H1 (cell line): ENCODE results near the gene CLEC2B.

Source experiments
- BRCA1 ChIP-seq: IDR thresholded peaks from 2 replicates; pipeline ENCODE4 v1.6.1; 2012; ENCODE audit warnings: low read depth, low read length, improper control_type of control experiment
- CHD2 ChIP-seq: IDR thresholded peaks from 2 replicates; pipeline ENCODE4 v1.6.1; 2012; ENCODE audit warnings: low read length, improper control_type of control experiment
- CREB1 ChIP-seq: IDR thresholded peaks from 2 replicates; pipeline ENCODE4 v1.6.1; 2012; ENCODE audit warnings: inconsistent platforms
- EZH2 ChIP-seq: fragments of 200-600 bp; sonication (generic); IDR thresholded peaks from 2 replicates; pipeline ENCODE4 v1.7.1; 2012; ENCODE audit warnings: low read depth, mild to moderate bottlenecking, moderate library complexity, low read length, inconsistent platforms; ENCODE audit not compliant: severe bottlenecking
- MAFK ChIP-seq: IDR thresholded peaks from 2 replicates; pipeline ENCODE4 v1.6.1; 2012; ENCODE audit warnings: low read depth, mild to moderate bottlenecking, improper control_type of control experiment, low read length
- POLR2A ChIP-seq, 2 experiments: IDR thresholded peaks; 1 replicate in 1 of 2; 2 replicates in 1 of 2; pipeline ENCODE4 v1.6.1; 2011; ENCODE audit warnings: low read depth in 2 of 2, low read length in 2 of 2, mild to moderate bottlenecking in 2 of 2; ENCODE audit errors: control extremely low read depth in 1 of 2
- RAD21 ChIP-seq, 2 experiments: IDR thresholded peaks in 1 of 2; conservative IDR thresholded peaks in 1 of 2; 2 replicates each; pipeline ENCODE4 v1.6.1; 2011; ENCODE audit warnings: low read depth in 2 of 2, low read length in 2 of 2, improper control_type of control experiment in 1 of 2, inconsistent platforms in 1 of 2, mild to moderate bottlenecking in 1 of 2, moderate library complexity in 1 of 2
- RFX5 ChIP-seq: IDR thresholded peaks from 2 replicates; pipeline ENCODE4 v1.6.1; 2011; ENCODE audit warnings: low read depth, low read length, improper control_type of control experiment, borderline replicate concordance
- SIN3A ChIP-seq, 2 experiments: IDR thresholded peaks in 1 of 2; conservative IDR thresholded peaks in 1 of 2; 2 replicates each; pipeline ENCODE4 v1.6.1; 2011 to 2012; ENCODE audit warnings: low read length in 2 of 2, improper control_type of control experiment in 1 of 2, low read depth in 1 of 2, mild to moderate bottlenecking in 1 of 2
- TAF1 ChIP-seq: IDR thresholded peaks from 2 replicates; pipeline ENCODE4 v1.6.1; 2011; ENCODE audit warnings: mild to moderate bottlenecking, low read depth, low read length
- TF ChIP-seq, protein P1 (sequence below), 3 experiments: IDR thresholded peaks; 1 replicate in 2 of 3; 2 replicates in 1 of 3; pipeline versions ENCODE4 v1.5.1 to v1.6.1; 2011; ENCODE audit warnings: low read length in 3 of 3, mild to moderate bottlenecking in 3 of 3, inconsistent platforms in 2 of 3, low read depth in 1 of 3, moderate library complexity in 1 of 3; ENCODE audit not compliant: insufficient read depth in 1 of 3; ENCODE audit errors: control extremely low read depth in 1 of 3
- TF ChIP-seq, protein P2 (sequence below): IDR thresholded peaks from 2 replicates; pipeline ENCODE4 v1.6.1; 2011; ENCODE audit warnings: low read depth, mild to moderate bottlenecking, low read length; ENCODE audit not compliant: insufficient read depth

DNA sequence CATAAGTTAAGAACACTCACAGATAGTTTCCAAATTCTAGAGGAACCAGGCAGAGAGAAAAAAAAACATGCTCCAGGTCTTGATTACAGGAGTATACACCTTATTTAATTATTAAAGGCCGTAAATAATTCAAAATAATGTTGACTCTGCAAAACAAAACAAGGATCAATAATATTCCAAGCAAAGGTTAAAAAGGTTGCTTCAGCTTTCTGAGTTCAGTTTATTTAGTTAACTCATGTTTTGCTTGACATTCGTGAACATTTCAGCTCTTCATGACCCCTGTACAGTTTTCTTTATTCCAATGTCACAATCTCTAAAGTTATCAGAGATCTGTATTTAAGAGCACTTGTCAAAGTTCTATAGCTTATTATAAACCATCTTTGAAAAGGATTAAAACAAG is 31.8 kb upstream of the CLEC2B start:
- TF ChIP-seq POLR2A (IDR thresholded peaks at IDR 0.05; ENCODE audit: control extremely low read depth in 1 of 2, low read depth in 2 of 2, low read length in 2 of 2) (no peak), EZH2 (no peak), CHD2 (no peak), CREB1 (no peak), MAFK (no peak), SIN3A (conservative IDR thresholded peaks at IDR 0.05 in 1 of 2, IDR thresholded peaks at IDR 0.05 in 1 of 2; ENCODE audit: low read depth in 1 of 2, low read length in 2 of 2) (no peak), BRCA1 (no peak), RAD21 (IDR thresholded peaks at IDR 0.05 in 1 of 2, conservative IDR thresholded peaks at IDR 0.05 in 1 of 2; ENCODE audit: low read depth in 2 of 2, low read length in 2 of 2) (no peak), RFX5 (no peak), TAF1 (no peak)
- TF ChIP-seq, protein P1, sequence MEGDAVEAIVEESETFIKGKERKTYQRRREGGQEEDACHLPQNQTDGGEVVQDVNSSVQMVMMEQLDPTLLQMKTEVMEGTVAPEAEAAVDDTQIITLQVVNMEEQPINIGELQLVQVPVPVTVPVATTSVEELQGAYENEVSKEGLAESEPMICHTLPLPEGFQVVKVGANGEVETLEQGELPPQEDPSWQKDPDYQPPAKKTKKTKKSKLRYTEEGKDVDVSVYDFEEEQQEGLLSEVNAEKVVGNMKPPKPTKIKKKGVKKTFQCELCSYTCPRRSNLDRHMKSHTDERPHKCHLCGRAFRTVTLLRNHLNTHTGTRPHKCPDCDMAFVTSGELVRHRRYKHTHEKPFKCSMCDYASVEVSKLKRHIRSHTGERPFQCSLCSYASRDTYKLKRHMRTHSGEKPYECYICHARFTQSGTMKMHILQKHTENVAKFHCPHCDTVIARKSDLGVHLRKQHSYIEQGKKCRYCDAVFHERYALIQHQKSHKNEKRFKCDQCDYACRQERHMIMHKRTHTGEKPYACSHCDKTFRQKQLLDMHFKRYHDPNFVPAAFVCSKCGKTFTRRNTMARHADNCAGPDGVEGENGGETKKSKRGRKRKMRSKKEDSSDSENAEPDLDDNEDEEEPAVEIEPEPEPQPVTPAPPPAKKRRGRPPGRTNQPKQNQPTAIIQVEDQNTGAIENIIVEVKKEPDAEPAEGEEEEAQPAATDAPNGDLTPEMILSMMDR (IDR thresholded peaks at IDR 0.05; ENCODE audit: control extremely low read depth in 1 of 3, insufficient read depth in 1 of 3, low read depth in 1 of 3, low read length in 3 of 3): no peak
- TF ChIP-seq, protein P2, sequence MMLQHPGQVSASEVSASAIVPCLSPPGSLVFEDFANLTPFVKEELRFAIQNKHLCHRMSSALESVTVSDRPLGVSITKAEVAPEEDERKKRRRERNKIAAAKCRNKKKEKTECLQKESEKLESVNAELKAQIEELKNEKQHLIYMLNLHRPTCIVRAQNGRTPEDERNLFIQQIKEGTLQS: no peak
